LHCN-M2 (cell line): ENCODE data around the gene PLSCR3. TPM values are rescaled to one million over a fixed set of nuclear protein-coding genes. Genes with fewer than 3 reads are reported as not detected.

Experiments used
- DNase-seq: peaks from one replicate; pipeline ENCODE4 v3.0.0-alpha.2; 2012; ENCODE audit warnings: low read depth
- total RNA-seq: library from RNA; depleted of rRNA; stranded (reverse); fragments of >200 nt; gene quantifications from 2 replicates; pipeline ENCODE4 v1.2.3, GENCODE V29; 2014

The PLSCR3 gene
- total RNA-seq, 1 experiment from 2014 or later: 38.1 TPM

GRCh38 chr17:7407082-7407481 lies 12.8 kb upstream of the PLSCR3 start:
- DNase-seq: no peak

- no peak for DNase-seq
These were observed 12.0 kb upstream of the PLSCR3 start for GRCh38 chr17:7406235-7406825.

GRCh38 chr17:7405350-7406234 lies 11.3 kb upstream of the PLSCR3 start:
- no peak for DNase-seq

- peak; percentile 28 for DNase-seq
These were observed 10.5 kb upstream of the PLSCR3 start for GRCh38 chr17:7404737-7405349.

GRCh38 chr17:7403977-7404736 lies 9.8 kb upstream of the PLSCR3 start, which contains the start of gene TMEM256:
TSS of gene TMEM256 (minus strand) at chr17:7404097. CDS start at chr17:7404084, 13 bp downstream.
- peak; percentile 99 for DNase-seq

- peak; percentile 75 for DNase-seq
These were observed 9.3 kb upstream of the PLSCR3 start for GRCh38 chr17:7403727-7403976.

GRCh38 chr17:7403043-7403726 lies 8.9 kb upstream of the PLSCR3 start:
- no peak for DNase-seq

GRCh38 chr17:7398612-7399011 lies 4.3 kb upstream of the PLSCR3 start:
- DNase-seq: no peak

GRCh38 chr17:7396147-7396546 lies 1.8 kb upstream of the PLSCR3 start:
- no peak for DNase-seq

GRCh38 chr17:7393613-7394451 lies 493 bp downstream of the PLSCR3 start:
- peak; percentile 25 for DNase-seq

- no peak for DNase-seq
These were observed 1.4 kb downstream of the PLSCR3 start for GRCh38 chr17:7392696-7393612.

GRCh38 chr17:7391307-7391706 lies 3.0 kb downstream of the PLSCR3 start:
- DNase-seq: no peak

- no peak for DNase-seq
These were observed 4.1 kb downstream of the PLSCR3 start for GRCh38 chr17:7389924-7390910.

GRCh38 chr17:7388856-7389255 lies 5.5 kb downstream of the PLSCR3 start:
- no peak for DNase-seq

GRCh38 chr17:7384489-7385081 lies 9.7 kb downstream of the PLSCR3 start:
- DNase-seq: no peak

- no peak for DNase-seq
These were observed 10.4 kb downstream of the PLSCR3 start for GRCh38 chr17:7383742-7384488.

- no peak for DNase-seq
These were observed 11.0 kb downstream of the PLSCR3 start for GRCh38 chr17:7383371-7383741.
